ENCODE results near the gene RIPOR3.

DNA sequence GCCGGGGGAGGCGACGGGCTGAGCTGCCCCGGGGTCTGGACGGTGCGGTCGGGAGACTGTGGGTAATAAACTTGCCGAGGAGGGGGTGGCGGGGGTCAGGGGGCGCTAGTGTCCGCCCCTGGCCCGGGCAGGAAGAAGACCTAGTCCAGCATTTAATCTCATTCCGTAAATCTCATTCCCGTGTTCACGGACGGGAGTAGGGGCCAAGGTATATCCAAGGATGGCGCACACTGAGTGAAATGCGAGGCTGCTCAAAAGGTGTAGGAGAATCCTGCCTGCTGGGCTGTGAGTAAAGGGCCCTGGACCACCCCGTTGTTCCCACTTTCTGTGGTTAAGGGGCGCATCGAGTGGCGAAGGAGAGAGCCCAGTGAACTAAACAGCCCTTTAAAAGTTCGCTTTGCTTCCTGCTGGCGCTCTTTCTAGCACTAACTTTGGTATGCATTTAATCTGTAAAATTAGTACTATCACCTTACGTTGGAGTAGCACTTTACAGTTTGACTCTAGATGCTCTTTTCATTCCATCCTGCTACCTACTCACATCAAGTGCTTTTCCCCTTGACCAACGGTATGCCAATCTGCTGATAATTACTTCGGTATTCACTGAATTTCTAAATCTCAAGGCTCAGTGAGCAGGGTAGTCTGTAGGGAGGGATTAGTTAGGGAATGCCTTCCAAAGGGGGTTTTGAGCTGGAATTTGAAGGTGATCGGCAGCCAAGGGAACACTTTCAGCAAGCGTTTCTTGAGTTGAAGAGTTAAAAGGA lies 40.8 kb upstream of the RIPOR3 start:
- TF ChIP-seq, protein P1, sequence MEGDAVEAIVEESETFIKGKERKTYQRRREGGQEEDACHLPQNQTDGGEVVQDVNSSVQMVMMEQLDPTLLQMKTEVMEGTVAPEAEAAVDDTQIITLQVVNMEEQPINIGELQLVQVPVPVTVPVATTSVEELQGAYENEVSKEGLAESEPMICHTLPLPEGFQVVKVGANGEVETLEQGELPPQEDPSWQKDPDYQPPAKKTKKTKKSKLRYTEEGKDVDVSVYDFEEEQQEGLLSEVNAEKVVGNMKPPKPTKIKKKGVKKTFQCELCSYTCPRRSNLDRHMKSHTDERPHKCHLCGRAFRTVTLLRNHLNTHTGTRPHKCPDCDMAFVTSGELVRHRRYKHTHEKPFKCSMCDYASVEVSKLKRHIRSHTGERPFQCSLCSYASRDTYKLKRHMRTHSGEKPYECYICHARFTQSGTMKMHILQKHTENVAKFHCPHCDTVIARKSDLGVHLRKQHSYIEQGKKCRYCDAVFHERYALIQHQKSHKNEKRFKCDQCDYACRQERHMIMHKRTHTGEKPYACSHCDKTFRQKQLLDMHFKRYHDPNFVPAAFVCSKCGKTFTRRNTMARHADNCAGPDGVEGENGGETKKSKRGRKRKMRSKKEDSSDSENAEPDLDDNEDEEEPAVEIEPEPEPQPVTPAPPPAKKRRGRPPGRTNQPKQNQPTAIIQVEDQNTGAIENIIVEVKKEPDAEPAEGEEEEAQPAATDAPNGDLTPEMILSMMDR (IDR thresholded peaks at IDR 0.05): no peak
- no peak for TF ChIP-seq POLR2A (IDR thresholded peaks at IDR 0.05)

All from lower leg skin (tissue), 3 donors.